ENCODE results near the gene TMEM254.
A peak's percentile ranks its signal among the peaks of the same experiment; 100 is the strongest.
"Not testable (repeated sequence)": the region's sequence is repeated elsewhere in the genome, so short reads cannot be mapped to it uniquely, and the experiment has no call there.

TMEM254 gene

GRCh38 chr10:80078448-80079311 is at the start of gene TMEM254:
TMEM254 (plus strand) TSS chr10:80078665; CDS start chr10:80078700, 35 bp downstream.
- DNase-seq (ENCODE audit: low spot score): peak; percentile 86

- DNase-seq (ENCODE audit: low spot score): not testable (repeated sequence)
Measured at GRCh38 chr10:80029205-80029604, 49.3 kb upstream of the TMEM254 start.

GRCh38 chr10:80029865-80030264 is 48.6 kb upstream of the TMEM254 start:
- DNase-seq (ENCODE audit: low spot score): not testable (repeated sequence)

GRCh38 chr10:80032503-80032902 is 46.0 kb upstream of the TMEM254 start:
- no peak for DNase-seq (ENCODE audit: low spot score)

GRCh38 chr10:80034766-80035165 is 43.7 kb upstream of the TMEM254 start:
- DNase-seq (ENCODE audit: low spot score): not testable (repeated sequence)

GRCh38 chr10:80035430-80035829 is 43.0 kb upstream of the TMEM254 start:
- not testable (repeated sequence) for DNase-seq (ENCODE audit: low spot score)

GRCh38 chr10:80036921-80037500 is 41.5 kb upstream of the TMEM254 start:
- DNase-seq (ENCODE audit: low spot score): not testable (repeated sequence)

- DNase-seq (ENCODE audit: low spot score): not testable (repeated sequence)
Measured at GRCh38 chr10:80038226-80038625, 40.2 kb upstream of the TMEM254 start.

GRCh38 chr10:80041162-80041561 is 37.3 kb upstream of the TMEM254 start:
- DNase-seq (ENCODE audit: low spot score): no peak

- not testable (repeated sequence) for DNase-seq (ENCODE audit: low spot score)
Measured at GRCh38 chr10:80044935-80045334, 33.5 kb upstream of the TMEM254 start.

- peak; percentile 74 for DNase-seq (ENCODE audit: low spot score)
Measured at GRCh38 chr10:80046629-80047441, 31.6 kb upstream of the TMEM254 start.

- DNase-seq (ENCODE audit: low spot score): no peak
Measured at GRCh38 chr10:80050752-80051151, 27.7 kb upstream of the TMEM254 start.

GRCh38 chr10:80051993-80052392 is 26.5 kb upstream of the TMEM254 start:
- DNase-seq (ENCODE audit: low spot score): no peak

- no peak for DNase-seq (ENCODE audit: low spot score)
Measured at GRCh38 chr10:80055760-80056159, 22.7 kb upstream of the TMEM254 start.

- DNase-seq (ENCODE audit: low spot score): no peak
Measured at GRCh38 chr10:80057171-80057570, 21.3 kb upstream of the TMEM254 start.

GRCh38 chr10:80064120-80064886 is 14.2 kb upstream of the TMEM254 start:
- no peak for DNase-seq (ENCODE audit: low spot score)

GRCh38 chr10:80066809-80067208 is 11.7 kb upstream of the TMEM254 start:
- no peak for DNase-seq (ENCODE audit: low spot score)

- DNase-seq (ENCODE audit: low spot score): not testable (repeated sequence)
Measured at GRCh38 chr10:80067821-80068220, 10.6 kb upstream of the TMEM254 start.

- no peak for DNase-seq (ENCODE audit: low spot score)
Measured at GRCh38 chr10:80068270-80068669, 10.2 kb upstream of the TMEM254 start.

- DNase-seq (ENCODE audit: low spot score): peak; percentile 94
Measured at GRCh38 chr10:80070057-80070456, 8.4 kb upstream of the TMEM254 start.

GRCh38 chr10:80072584-80072983 is 5.9 kb upstream of the TMEM254 start:
- DNase-seq (ENCODE audit: low spot score): no peak

GRCh38 chr10:80075781-80076180 is 2.7 kb upstream of the TMEM254 start:
- DNase-seq (ENCODE audit: low spot score): no peak

Measured in pons (tissue), 1 donor.